Neural progenitor cell (in vitro differentiated cells): ENCODE data around the gene ACTR5. TPM values are rescaled to one million over a fixed set of nuclear protein-coding genes. Genes with fewer than 3 reads are reported as not detected.
"Not testable (repeated sequence)": the region's sequence is repeated elsewhere in the genome, so short reads cannot be mapped to it uniquely, and the experiment has no call there.

Experiments
- DNase-seq: peaks from one replicate; pipeline ENCODE4 v3.0.0-alpha.2; 2016; ENCODE audit warnings: low spot score
- H2AFZ ChIP-seq: fragments of 200-600 bp; sonication (generic); replicated peaks from 2 replicates; pipeline ENCODE4 v1.6.1; 2016; ENCODE audit warnings: antibody characterized with exemption
- H3F3A ChIP-seq: fragments of 200-600 bp; sonication (generic); 2 replicates; pipeline ENCODE4 v1.6.1; 2016; ENCODE audit warnings: antibody characterized with exemption, low read depth
- H3K27ac ChIP-seq: fragments of 200-600 bp; sonication (generic); 2 replicates; pipeline ENCODE4 v1.5.1; 2016; ENCODE audit warnings: mild to moderate bottlenecking
- H3K27me3 ChIP-seq: fragments of 200-600 bp; sonication (generic); 2 replicates; pipeline ENCODE4 v1.6.1; 2016; ENCODE audit warnings: mild to moderate bottlenecking, moderate library complexity
- H3K36me3 ChIP-seq: fragments of 200-600 bp; sonication (generic); 2 replicates; pipeline ENCODE4 v1.5.1; 2016
- H3K4me1 ChIP-seq: fragments of 200-600 bp; sonication (generic); 2 replicates; pipeline ENCODE4 v1.6.1; 2016; ENCODE audit warnings: mixed run types
- H3K4me2 ChIP-seq: fragments of 200-600 bp; sonication (generic); 2 replicates; pipeline ENCODE4 v1.6.1; 2016
- H3K4me3 ChIP-seq: fragments of 200-600 bp; sonication (generic); 2 replicates; pipeline ENCODE4 v1.5.1; 2016
- H3K79me2 ChIP-seq: fragments of 200-600 bp; sonication (generic); 2 replicates; pipeline ENCODE4 v1.6.1; 2016; ENCODE audit warnings: low read depth
- H3K9ac ChIP-seq: fragments of 200-600 bp; sonication (generic); 2 replicates; pipeline ENCODE4 v1.6.1; 2016
- H3K9me3 ChIP-seq: fragments of 200-600 bp; sonication (generic); 2 replicates; pipeline ENCODE4 v1.5.1; 2016; ENCODE audit warnings: low read depth
- H4K20me1 ChIP-seq: fragments of 200-600 bp; sonication (generic); 2 replicates; pipeline ENCODE4 v1.6.1; 2016; ENCODE audit warnings: low read depth
- H3K27ac Mint-ChIP-seq: 3 replicates; pipeline ENCODE4 v1.8.0; 2021; ENCODE audit warnings: mixed read lengths
- H3K27me3 Mint-ChIP-seq: 2 replicates; pipeline ENCODE4 v1.8.0; 2022; ENCODE audit warnings: low read depth, mild to moderate bottlenecking, inconsistent platforms, moderate library complexity, mixed read lengths; ENCODE audit not compliant: insufficient read depth
- H3K36me3 Mint-ChIP-seq: 3 replicates; pipeline ENCODE4 v1.8.0; 2021; ENCODE audit warnings: mixed read lengths
- H3K4me1 Mint-ChIP-seq: 3 replicates; pipeline ENCODE4 v1.8.0; 2021; ENCODE audit warnings: mixed read lengths
- H3K4me3 Mint-ChIP-seq: 3 replicates; pipeline ENCODE4 v1.8.0; 2021; ENCODE audit warnings: mild to moderate bottlenecking, moderate library complexity, mixed read lengths
- H3K9me3 Mint-ChIP-seq: 3 replicates; pipeline ENCODE4 v1.8.0; 2020; ENCODE audit warnings: mixed read lengths
- EZH2 ChIP-seq: fragments of 200-600 bp; sonication (generic); IDR thresholded peaks from 2 replicates; pipeline ENCODE4 v1.6.1; 2017; ENCODE audit warnings: antibody characterized with exemption, mild to moderate bottlenecking, moderate library complexity
- EZH2phosphoT487 ChIP-seq: fragments of 200-600 bp; sonication (generic); IDR thresholded peaks from 2 replicates; pipeline ENCODE4 v1.6.1; 2017; ENCODE audit warnings: antibody characterized with exemption
- total RNA-seq: library from RNA; depleted of rRNA; stranded (reverse); fragments of >200 nt; gene quantifications from 2 replicates; pipeline ENCODE4 v1.2.3, GENCODE V29; 2015; ENCODE audit warnings: low replicate concordance
- TF ChIP-seq, protein P1 (sequence below): fragments of 200-600 bp; sonication (generic); IDR thresholded peaks from 2 replicates; pipeline ENCODE4 v1.5.1; 2017; ENCODE audit warnings: antibody characterized with exemption, mild to moderate bottlenecking

ACTR5 gene
- total RNA-seq, 1 donor from 2014 or later = 9.2 TPM

DNA sequence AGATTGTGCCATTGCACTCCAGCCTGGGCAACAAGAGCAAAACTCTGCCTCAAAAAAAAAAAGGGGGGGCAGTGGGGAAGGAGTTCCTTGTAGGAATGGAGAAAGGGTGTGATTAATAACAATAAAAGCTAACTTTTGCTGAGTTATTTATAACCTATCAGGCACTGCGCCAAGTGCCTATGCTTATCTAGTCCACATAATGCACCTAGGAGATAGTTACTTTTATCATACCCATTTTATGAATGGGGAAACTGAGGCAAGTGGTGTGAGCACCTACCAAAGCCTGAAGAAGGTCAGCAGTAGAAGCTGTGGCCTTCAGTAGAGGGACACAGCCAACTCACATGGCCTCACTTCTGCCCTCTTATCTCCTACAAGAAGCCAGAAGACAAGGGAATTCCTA lies 43.7 kb downstream of the ACTR5 start:
- no peaks in the 10 kb centered on the region for H3F3A ChIP-seq
- H3K27me3 Mint-ChIP-seq = peaks cover 5% of the 10 kb centered on the region

DNA sequence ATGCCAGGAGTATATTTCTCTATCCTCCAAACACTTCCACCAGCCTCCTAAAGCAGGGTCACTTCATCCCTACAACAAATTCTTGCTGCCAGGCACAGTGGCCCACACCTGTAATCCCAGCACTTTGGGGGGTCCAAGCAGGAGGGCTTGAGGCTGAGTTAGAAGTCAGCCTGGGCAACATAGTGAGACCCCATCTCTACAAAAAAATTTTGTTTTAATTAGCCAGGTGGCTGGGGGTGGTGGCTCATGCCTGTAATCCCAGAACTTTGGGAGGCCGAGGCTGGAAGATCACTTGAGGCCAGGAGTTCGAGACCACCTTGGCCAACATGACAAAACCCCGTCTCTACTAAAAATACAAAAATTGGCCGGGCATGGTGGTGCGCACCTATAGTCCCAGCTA lies 45.8 kb downstream of the ACTR5 start:
- H3K36me3 ChIP-seq, H3K27me3 Mint-ChIP-seq, H3K27ac Mint-ChIP-seq, H3K27me3 ChIP-seq, H3K4me1 ChIP-seq, H3K4me1 Mint-ChIP-seq, H3K9ac ChIP-seq, H3K27ac ChIP-seq, H3K4me3 Mint-ChIP-seq, H3K4me2 ChIP-seq, H3K9me3 Mint-ChIP-seq, H4K20me1 ChIP-seq, H2AFZ ChIP-seq, H3F3A ChIP-seq, H3K79me2 ChIP-seq, DNase-seq, H3K4me3 ChIP-seq, H3K9me3 ChIP-seq, H3K36me3 Mint-ChIP-seq: not testable (repeated sequence)

More for the DNA sequence above, 43.7 kb downstream of the ACTR5 start:
- H3K9ac ChIP-seq = no peak overlapping the region
- Mint-ChIP-seq H3K27ac (no peak overlapping the region), H3K36me3 (no peaks in the 10 kb centered on the region), H3K4me3 (no peak overlapping the region), H3K9me3 (no peaks in the 10 kb centered on the region), H3K4me1 (no peaks in the 10 kb centered on the region)
- no peaks in the 10 kb centered on the region for H3K9me3 ChIP-seq
- H3K36me3 ChIP-seq = no peaks in the 10 kb centered on the region
- H3K79me2 ChIP-seq = no peaks in the 10 kb centered on the region
- TF ChIP-seq, protein P1, sequence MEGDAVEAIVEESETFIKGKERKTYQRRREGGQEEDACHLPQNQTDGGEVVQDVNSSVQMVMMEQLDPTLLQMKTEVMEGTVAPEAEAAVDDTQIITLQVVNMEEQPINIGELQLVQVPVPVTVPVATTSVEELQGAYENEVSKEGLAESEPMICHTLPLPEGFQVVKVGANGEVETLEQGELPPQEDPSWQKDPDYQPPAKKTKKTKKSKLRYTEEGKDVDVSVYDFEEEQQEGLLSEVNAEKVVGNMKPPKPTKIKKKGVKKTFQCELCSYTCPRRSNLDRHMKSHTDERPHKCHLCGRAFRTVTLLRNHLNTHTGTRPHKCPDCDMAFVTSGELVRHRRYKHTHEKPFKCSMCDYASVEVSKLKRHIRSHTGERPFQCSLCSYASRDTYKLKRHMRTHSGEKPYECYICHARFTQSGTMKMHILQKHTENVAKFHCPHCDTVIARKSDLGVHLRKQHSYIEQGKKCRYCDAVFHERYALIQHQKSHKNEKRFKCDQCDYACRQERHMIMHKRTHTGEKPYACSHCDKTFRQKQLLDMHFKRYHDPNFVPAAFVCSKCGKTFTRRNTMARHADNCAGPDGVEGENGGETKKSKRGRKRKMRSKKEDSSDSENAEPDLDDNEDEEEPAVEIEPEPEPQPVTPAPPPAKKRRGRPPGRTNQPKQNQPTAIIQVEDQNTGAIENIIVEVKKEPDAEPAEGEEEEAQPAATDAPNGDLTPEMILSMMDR = no peak
- TF ChIP-seq EZH2 (no peak), EZH2phosphoT487 (no peak)
- H3K27ac ChIP-seq = no peak overlapping the region
- DNase-seq = no peak
- no peaks in the 10 kb centered on the region for H4K20me1 ChIP-seq
- H3K4me1 ChIP-seq = no peaks in the 10 kb centered on the region
- no peak overlapping the region for H3K4me2 ChIP-seq
- H3K27me3 ChIP-seq = no peaks in the 10 kb centered on the region
- H2AFZ ChIP-seq = no peak overlapping the region
- H3K4me3 ChIP-seq = no peak overlapping the region

DNA sequence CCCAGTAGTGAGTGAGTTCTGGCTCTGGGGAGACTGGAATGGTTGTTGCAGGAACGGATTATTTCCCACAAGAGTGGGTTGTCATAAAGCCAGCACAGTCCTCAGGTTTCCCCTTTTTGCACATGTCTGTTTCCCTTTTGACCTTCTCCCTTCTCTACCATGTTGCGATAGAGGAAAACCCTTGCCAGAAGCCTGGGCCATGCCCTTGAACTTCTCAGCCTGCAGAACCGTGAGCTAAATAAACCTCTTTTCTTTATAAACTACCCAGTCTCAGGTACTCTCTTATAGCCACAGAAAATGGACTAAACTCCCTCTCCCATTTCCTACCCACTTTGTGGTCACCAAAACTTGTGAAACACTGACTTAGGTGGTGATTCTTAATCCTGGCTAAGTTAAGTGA lies 50.0 kb downstream of the ACTR5 start:
- Mint-ChIP-seq H3K4me3 (no peak overlapping the region), H3K27ac (no peak overlapping the region), H3K4me1 (no peaks in the 10 kb centered on the region), H3K27me3 (peaks cover 4% of the 10 kb centered on the region), H3K36me3 (no peaks in the 10 kb centered on the region), H3K9me3 (peaks cover 2% of the 10 kb centered on the region)
- no peak overlapping the region for H3K4me2 ChIP-seq
- no peak overlapping the region for H2AFZ ChIP-seq
- H3K4me1 ChIP-seq = no peaks in the 10 kb centered on the region
- H3K9me3 ChIP-seq = no peaks in the 10 kb centered on the region
- TF ChIP-seq EZH2phosphoT487 (no peak), EZH2 (no peak)
- TF ChIP-seq, protein P1 = no peak
- H3K79me2 ChIP-seq = no peaks in the 10 kb centered on the region
- H3K36me3 ChIP-seq = no peaks in the 10 kb centered on the region
- H4K20me1 ChIP-seq = no peaks in the 10 kb centered on the region
- no peaks in the 10 kb centered on the region for H3K27me3 ChIP-seq
- no peak overlapping the region for H3K4me3 ChIP-seq
- DNase-seq = no peak
- H3K9ac ChIP-seq = no peak overlapping the region
- H3K27ac ChIP-seq = no peak overlapping the region
- peaks cover under 1% of the 10 kb centered on the region for H3F3A ChIP-seq

DNA sequence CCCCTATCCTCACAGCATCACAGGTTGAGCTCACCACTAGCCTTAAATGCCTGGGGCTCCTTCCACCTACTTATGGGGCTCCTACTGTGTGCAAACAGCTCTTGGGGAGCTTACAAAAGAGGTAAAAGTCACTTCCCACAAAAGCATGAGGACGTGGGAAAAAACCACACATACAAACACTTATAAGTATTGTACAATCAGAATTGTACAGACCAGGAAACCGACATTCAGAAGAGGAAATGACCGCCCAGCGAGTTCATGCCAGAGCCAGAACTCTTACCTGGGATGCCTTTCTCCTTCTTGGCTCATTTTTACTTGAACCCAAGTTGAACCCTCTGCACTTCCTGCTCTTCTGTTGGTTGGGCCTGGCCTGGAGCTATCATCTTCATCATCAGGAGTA lies 50.9 kb downstream of the ACTR5 start:
- H3K27me3 ChIP-seq = no peaks in the 10 kb centered on the region

More for the DNA sequence above, 50.9 kb downstream of the ACTR5 start:
- H3K9me3 ChIP-seq = no peaks in the 10 kb centered on the region
- H3K4me2 ChIP-seq = no peak overlapping the region
- TF ChIP-seq EZH2phosphoT487 = no peak
- TF ChIP-seq, protein P1 = no peak
- no peak for TF ChIP-seq EZH2
- H3F3A ChIP-seq = peaks cover 10% of the 10 kb centered on the region
- H3K4me1 Mint-ChIP-seq = peaks cover 7% of the 10 kb centered on the region
- no peak overlapping the region for H3K27ac Mint-ChIP-seq
- H3K79me2 ChIP-seq = no peaks in the 10 kb centered on the region
- H3K27me3 Mint-ChIP-seq = peaks cover 6% of the 10 kb centered on the region
- no peak overlapping the region for H3K4me3 ChIP-seq
- no peaks in the 10 kb centered on the region for H4K20me1 ChIP-seq
- no peaks in the 10 kb centered on the region for H3K36me3 Mint-ChIP-seq
- no peak overlapping the region for H3K27ac ChIP-seq
- DNase-seq = no peak
- no peak overlapping the region for H3K9ac ChIP-seq
- H3K4me1 ChIP-seq = peaks cover 6% of the 10 kb centered on the region
- H3K4me3 Mint-ChIP-seq = no peak overlapping the region
- peaks cover 2% of the 10 kb centered on the region for H3K9me3 Mint-ChIP-seq
- no peak overlapping the region for H2AFZ ChIP-seq
- no peaks in the 10 kb centered on the region for H3K36me3 ChIP-seq
